Left lung (tissue), 10 donors: ENCODE results near the gene ALDH4A1. TPM values are rescaled to one million over a fixed set of nuclear protein-coding genes. Genes with fewer than 3 reads are reported as not detected.

ENCODE experiments used
- ATAC-seq: fragments of 200-7000 bp; cut with Tn5 transposase; one replicate; pipeline ENCODE4 v1.9.1; 2020; ENCODE audit warnings: moderate library complexity
- DNase-seq, 4 donors: peaks; one replicate each; pipeline ENCODE4 v3.0.0-alpha.2; 2013 to 2020
- H3K27ac ChIP-seq, 2 donors: fragments of 200-600 bp; sonication (generic) in 1 of 2; one replicate each; pipeline versions ENCODE4 v1.5.0 to v1.8.0; 2020 to 2021
- H3K27me3 ChIP-seq, 2 donors: fragments of 200-600 bp; sonication (generic) in 1 of 2; one replicate each; pipeline versions ENCODE4 v1.5.0 to v1.8.0; 2020 to 2021
- H3K36me3 ChIP-seq, 2 donors: fragments of 200-600 bp; sonication (generic) in 1 of 2; one replicate each; pipeline versions ENCODE4 v1.5.0 to v1.8.0; 2020 to 2021
- H3K4me1 ChIP-seq, 2 donors: fragments of 200-600 bp; one replicate each; pipeline ENCODE4 v1.8.0; 2021
- H3K4me3 ChIP-seq, 2 donors: fragments of 200-600 bp; sonication (generic) in 1 of 2; one replicate each; pipeline versions ENCODE4 v1.5.0 to v1.8.0; 2020 to 2021; ENCODE audit warnings: mild to moderate bottlenecking in 1 of 2
- H3K9me3 ChIP-seq, 2 donors: fragments of 200-600 bp; sonication (generic) in 1 of 2; one replicate each; pipeline versions ENCODE4 v1.5.0 to v1.8.0; 2020 to 2021
- intact Hi-C, 2 donors: fragments of 100-400 bp; cut with DNase I; formaldehyde crosslinking; loops; one replicate each; pipeline versions ENCODE4 v1.11.2 to v1.14.2; 2022
- polyA plus RNA-seq, 6 donors: library from polyadenylated mRNA; unstranded; fragments of 120-200 nt; gene quantifications; one replicate each; pipeline ENCODE4 v1.2.1, GENCODE V29; 2013; ENCODE audit not compliant: insufficient read length in 6 of 6
- total RNA-seq, 2 donors: library from RNA; stranded (reverse); fragmentation: NEBNext Ultra II Directional; extraction: Animal tissue kit (Norgen Biotek cat#: 25700); gene quantifications; one replicate each; pipeline ENCODE4 v1.2.1, GENCODE V29; 2021
- TF ChIP-seq, protein P1 (sequence below), 2 donors: fragments of 200-600 bp; sonication (generic) in 1 of 2; IDR thresholded peaks; one replicate each; pipeline versions ENCODE4 v1.5.0 to v1.8.0; 2021; ENCODE audit warnings: antibody characterized with exemption in 2 of 2
- donor health status: DM: no; HTN: yes; CAD: no.
- donor health status: DM: no; HTN: no; CAD: no.

The ALDH4A1 gene
- total and polyA plus RNA-seq, 8 donors = 11.3 to 21.1 (median 19.4) TPM

DNA sequence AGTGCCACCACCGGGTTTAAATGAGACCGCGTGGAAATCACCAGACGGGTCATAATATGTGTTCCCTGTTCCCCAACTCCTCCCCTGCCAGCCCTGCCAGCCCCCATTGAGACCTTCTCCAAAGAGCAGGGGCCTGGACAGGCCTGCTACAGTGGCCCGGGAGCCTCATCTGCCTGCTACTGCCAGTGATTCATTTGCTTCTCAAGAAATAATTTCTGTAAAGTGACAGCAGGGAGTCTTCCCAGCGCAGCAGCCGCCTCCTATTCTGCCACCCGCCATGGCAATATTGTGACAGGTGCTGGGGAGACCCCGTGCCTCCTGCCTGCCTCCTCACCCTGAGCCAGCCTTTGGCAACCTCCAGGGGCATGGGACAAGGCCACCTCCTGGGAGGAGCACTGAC lies 45.2 kb upstream of the ALDH4A1 start:
- Histone ChIP-seq H3K27me3 (no peaks in the 10 kb centered on the region), H3K27ac (peak overlapping the region in 1 of 2 donors; percentile 46), H3K36me3 (no peaks in the 10 kb centered on the region), H3K4me1 (peaks cover 52 to 89% of the 10 kb centered on the region in 2 donors), H3K9me3 (no peaks in the 10 kb centered on the region), H3K4me3 (no peak overlapping the region)
- ATAC-seq = no peak
- TF ChIP-seq, protein P1, sequence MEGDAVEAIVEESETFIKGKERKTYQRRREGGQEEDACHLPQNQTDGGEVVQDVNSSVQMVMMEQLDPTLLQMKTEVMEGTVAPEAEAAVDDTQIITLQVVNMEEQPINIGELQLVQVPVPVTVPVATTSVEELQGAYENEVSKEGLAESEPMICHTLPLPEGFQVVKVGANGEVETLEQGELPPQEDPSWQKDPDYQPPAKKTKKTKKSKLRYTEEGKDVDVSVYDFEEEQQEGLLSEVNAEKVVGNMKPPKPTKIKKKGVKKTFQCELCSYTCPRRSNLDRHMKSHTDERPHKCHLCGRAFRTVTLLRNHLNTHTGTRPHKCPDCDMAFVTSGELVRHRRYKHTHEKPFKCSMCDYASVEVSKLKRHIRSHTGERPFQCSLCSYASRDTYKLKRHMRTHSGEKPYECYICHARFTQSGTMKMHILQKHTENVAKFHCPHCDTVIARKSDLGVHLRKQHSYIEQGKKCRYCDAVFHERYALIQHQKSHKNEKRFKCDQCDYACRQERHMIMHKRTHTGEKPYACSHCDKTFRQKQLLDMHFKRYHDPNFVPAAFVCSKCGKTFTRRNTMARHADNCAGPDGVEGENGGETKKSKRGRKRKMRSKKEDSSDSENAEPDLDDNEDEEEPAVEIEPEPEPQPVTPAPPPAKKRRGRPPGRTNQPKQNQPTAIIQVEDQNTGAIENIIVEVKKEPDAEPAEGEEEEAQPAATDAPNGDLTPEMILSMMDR (IDR thresholded peaks at IDR 0.05) = no peak
- intact Hi-C loops = no loop called here
- no peak for DNase-seq

DNA sequence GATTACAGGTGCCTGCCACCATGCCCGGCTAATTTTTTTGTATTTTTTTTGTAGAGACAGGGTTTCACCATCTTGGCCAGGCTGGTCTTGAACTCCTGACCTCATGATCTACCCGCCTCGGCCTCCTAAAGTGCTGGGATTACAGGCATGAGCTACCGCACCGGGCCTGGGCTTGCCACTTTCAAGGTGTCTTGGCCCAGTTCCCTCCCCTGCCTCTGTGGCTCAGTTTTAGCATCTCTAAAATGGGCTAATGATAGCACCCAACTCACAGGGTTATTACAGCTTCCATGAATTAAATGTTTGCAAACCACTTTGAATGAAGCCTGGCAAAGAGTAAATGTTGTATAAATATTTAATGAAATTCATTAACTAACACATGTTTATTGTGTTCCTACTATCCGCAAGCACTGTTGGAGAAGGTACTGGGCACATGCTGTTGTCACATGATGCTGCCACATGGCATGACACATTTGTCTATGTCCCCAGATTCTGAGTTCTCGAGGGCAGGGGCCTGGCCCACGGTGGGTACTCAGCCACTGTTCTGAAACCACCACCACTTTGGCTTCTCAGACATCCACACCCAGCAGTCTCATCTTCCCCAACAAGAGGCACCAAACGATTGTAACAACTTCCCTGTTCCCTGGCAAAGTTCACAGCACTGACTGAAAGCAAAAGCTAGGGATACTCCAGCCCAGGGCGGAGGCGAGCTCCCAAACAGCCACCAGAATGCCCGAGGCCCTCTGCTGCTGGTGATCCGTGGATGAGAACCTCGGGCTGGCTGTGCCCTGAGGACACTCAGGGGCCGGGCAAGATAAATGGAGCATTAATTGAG lies 44.4 kb upstream of the ALDH4A1 start:
- H3K4me3 ChIP-seq = no peak overlapping the region
- H3K27me3 ChIP-seq = no peaks in the 10 kb centered on the region
- H3K4me1 ChIP-seq = peaks cover 47 to 89% of the 10 kb centered on the region in 2 donors
- ATAC-seq (no peak), DNase-seq (no peak)
- no peaks in the 10 kb centered on the region for H3K36me3 ChIP-seq
- no peaks in the 10 kb centered on the region for H3K9me3 ChIP-seq
- H3K27ac ChIP-seq = peak overlapping the region in 1 of 2 donors; percentile 46
- TF ChIP-seq, protein P1 (IDR thresholded peaks at IDR 0.05) = no peak
- intact Hi-C loops = no loop called here

DNA sequence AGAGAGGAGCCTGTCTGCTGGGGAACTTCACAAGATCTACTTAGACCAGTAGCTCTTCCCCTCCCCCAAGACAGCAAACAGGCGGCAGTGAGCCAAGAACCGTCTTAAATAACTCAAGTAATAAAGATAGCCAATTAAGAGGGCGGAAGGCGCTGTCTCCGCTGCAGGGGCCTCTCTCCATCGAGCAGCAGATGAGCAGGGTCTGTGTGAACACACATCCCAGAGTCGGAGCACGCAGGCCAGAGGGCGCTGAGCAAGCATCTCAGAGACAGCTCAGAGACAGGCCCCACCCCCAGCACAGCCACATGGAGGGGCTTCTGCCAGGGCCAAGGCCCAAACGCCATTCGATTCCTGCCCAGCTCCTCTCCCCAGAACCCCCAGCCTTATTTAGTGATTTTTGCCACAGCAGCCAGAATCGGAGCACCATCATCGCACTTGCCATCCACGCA lies 43.1 kb upstream of the ALDH4A1 start:
- peak in 2 of 4 donors; percentile 81 to 92 for DNase-seq
- TF ChIP-seq, protein P1 (IDR thresholded peaks at IDR 0.05) = no peak
- peak overlapping the region in 1 of 2 donors; percentile 50 for H3K27ac ChIP-seq
- intact Hi-C loops = no loop called here
- no peaks in the 10 kb centered on the region for H3K9me3 ChIP-seq
- ATAC-seq = no peak
- H3K4me1 ChIP-seq = peaks cover 41 to 82% of the 10 kb centered on the region in 2 donors
- no peaks in the 10 kb centered on the region for H3K36me3 ChIP-seq
- H3K4me3 ChIP-seq = no peak overlapping the region
- no peaks in the 10 kb centered on the region for H3K27me3 ChIP-seq

DNA sequence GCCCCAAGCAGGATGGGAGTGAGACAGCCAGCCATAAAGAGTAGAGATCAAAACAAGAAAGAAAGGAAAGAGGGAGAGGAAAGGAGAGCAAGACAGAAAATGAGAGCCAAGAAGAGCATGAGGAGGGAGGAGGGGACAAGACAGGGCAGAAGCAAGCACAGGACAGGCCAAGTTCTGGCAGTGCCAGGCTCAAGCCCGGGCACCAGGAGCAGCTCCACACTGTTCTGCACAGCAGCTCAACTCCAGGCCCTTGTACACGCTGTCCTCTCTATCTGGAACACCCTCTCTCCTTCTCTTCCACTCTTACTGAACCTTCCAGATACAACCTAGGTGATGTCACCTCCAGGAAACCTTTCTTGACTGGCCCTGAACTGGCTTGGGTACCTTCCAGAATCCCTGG lies 42.5 kb upstream of the ALDH4A1 start:
- no peaks in the 10 kb centered on the region for H3K9me3 ChIP-seq
- no peak overlapping the region for H3K4me3 ChIP-seq
- H3K27ac ChIP-seq = peak overlapping the region in 1 of 2 donors; percentile 50
- TF ChIP-seq, protein P1 (IDR thresholded peaks at IDR 0.05) = no peak
- H3K4me1 ChIP-seq = peaks cover 40 to 81% of the 10 kb centered on the region in 2 donors
- H3K36me3 ChIP-seq = no peaks in the 10 kb centered on the region
- intact Hi-C loops = no loop called here
- no peaks in the 10 kb centered on the region for H3K27me3 ChIP-seq
- ATAC-seq (peak; percentile 24), DNase-seq (no peak)

- ATAC-seq = no peak
- Histone ChIP-seq H3K36me3 (no peaks in the 10 kb centered on the region), H3K4me3 (no peak overlapping the region), H3K9me3 (no peaks in the 10 kb centered on the region), H3K27ac (no peak overlapping the region), H3K27me3 (no peaks in the 10 kb centered on the region), H3K4me1 (peaks cover 32 to 79% of the 10 kb centered on the region in 2 donors)
- intact Hi-C loops = no loop called here
- no peak for DNase-seq
- TF ChIP-seq, protein P1 (IDR thresholded peaks at IDR 0.05) = no peak
Measured at GRCh38 chr1:18943914-18944572, 41.7 kb upstream of the ALDH4A1 start.
